ENCODE measurements around the gene TGDS.

DNA sequence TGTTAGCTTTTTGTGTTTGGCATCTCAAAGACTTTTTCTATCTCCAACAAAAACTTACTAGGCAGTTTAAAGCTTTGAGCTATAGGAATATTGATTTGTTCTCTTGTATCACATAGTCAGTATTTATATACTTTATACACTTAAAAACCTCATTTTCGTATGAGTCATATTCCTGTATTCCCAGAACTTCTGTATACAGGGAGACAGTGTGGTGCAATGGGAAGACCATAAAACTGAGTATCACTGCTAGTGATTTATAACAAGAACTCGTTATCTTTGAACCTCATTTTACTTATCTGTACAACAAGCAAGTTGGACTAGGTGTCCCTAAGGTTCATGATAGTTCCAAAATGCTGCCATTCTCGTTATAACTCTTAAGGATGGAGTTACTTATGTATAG lies 12.0 kb upstream of the TGDS start:
- TF ChIP-seq, protein P1, sequence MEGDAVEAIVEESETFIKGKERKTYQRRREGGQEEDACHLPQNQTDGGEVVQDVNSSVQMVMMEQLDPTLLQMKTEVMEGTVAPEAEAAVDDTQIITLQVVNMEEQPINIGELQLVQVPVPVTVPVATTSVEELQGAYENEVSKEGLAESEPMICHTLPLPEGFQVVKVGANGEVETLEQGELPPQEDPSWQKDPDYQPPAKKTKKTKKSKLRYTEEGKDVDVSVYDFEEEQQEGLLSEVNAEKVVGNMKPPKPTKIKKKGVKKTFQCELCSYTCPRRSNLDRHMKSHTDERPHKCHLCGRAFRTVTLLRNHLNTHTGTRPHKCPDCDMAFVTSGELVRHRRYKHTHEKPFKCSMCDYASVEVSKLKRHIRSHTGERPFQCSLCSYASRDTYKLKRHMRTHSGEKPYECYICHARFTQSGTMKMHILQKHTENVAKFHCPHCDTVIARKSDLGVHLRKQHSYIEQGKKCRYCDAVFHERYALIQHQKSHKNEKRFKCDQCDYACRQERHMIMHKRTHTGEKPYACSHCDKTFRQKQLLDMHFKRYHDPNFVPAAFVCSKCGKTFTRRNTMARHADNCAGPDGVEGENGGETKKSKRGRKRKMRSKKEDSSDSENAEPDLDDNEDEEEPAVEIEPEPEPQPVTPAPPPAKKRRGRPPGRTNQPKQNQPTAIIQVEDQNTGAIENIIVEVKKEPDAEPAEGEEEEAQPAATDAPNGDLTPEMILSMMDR (IDR thresholded peaks at IDR 0.05), result no peak
- TF ChIP-seq POLR2A (IDR thresholded peaks at IDR 0.05), result no peak
